ENCODE data around the gene SECISBP2. TPM values are rescaled to one million over a fixed set of nuclear protein-coding genes. Genes with fewer than 3 reads are reported as not detected.

The SECISBP2 gene
- total and polyA plus RNA-seq, 2 donors (not counting 1 experiment from before 2014, with no cell fraction given): 23.0 to 33.0 TPM

- Histone ChIP-seq H3K4me1 (ENCODE audit: control insufficient read depth, extremely low read depth, insufficient read depth, low read length) (no peaks in the 10 kb centered on the region), H3K27me3 (ENCODE audit: control insufficient read depth, insufficient read depth, low read length) (no peaks in the 10 kb centered on the region), H3K4me3 (replicated peaks in 1 of 4; ENCODE audit: control extremely low read depth in 1 of 4, insufficient read depth in 1 of 4, low read depth in 3 of 4, low read length in 4 of 4) (no peak overlapping the region), H3K36me3 (ENCODE audit: control insufficient read depth, insufficient read depth, low read length) (peaks cover 3% of the 10 kb centered on the region), H3K9ac (ENCODE audit: insufficient read depth, low read length) (no peak overlapping the region), H3K79me2 (ENCODE audit: control insufficient read depth, insufficient read depth, low read length) (no peaks in the 10 kb centered on the region), H3K4me2 (ENCODE audit: extremely low read depth, insufficient read depth, low read length) (no peak overlapping the region), H3K9me3 (ENCODE audit: control insufficient read depth, insufficient read depth, low read depth, low read length) (no peaks in the 10 kb centered on the region), H3K27ac (ENCODE audit: insufficient read depth, low read length) (no peak overlapping the region), H2AFZ (ENCODE audit: low read length) (no peak overlapping the region), H4K20me1 (ENCODE audit: control insufficient read depth, extremely low read depth, insufficient read depth, low read length) (no peaks in the 10 kb centered on the region)
- TF ChIP-seq CTCF (conservative IDR thresholded peaks at IDR 0.05 in 1 of 2, IDR thresholded peaks at IDR 0.05 in 1 of 2; ENCODE audit: low read depth in 1 of 2, low read length in 2 of 2): no peak
- no peak for TF ChIP-seq EZH2 (IDR thresholded peaks at IDR 0.05; ENCODE audit: low read length, missing control alignments)
- DNase-seq (ENCODE audit: low read depth in 2 of 2): no peak
Observed at GRCh38 chr9:89339807-89340206, 21.5 kb downstream of the SECISBP2 start.

- Histone ChIP-seq H3K4me2 (ENCODE audit: extremely low read depth, insufficient read depth, low read length) (no peak overlapping the region), H3K4me3 (replicated peaks in 1 of 4; ENCODE audit: control extremely low read depth in 1 of 4, insufficient read depth in 1 of 4, low read depth in 3 of 4, low read length in 4 of 4) (no peak overlapping the region), H4K20me1 (ENCODE audit: control insufficient read depth, extremely low read depth, insufficient read depth, low read length) (no peaks in the 10 kb centered on the region), H3K27ac (ENCODE audit: insufficient read depth, low read length) (no peak overlapping the region), H3K79me2 (ENCODE audit: control insufficient read depth, insufficient read depth, low read length) (no peaks in the 10 kb centered on the region), H3K36me3 (ENCODE audit: control insufficient read depth, insufficient read depth, low read length) (peaks cover 4% of the 10 kb centered on the region), H3K4me1 (ENCODE audit: control insufficient read depth, extremely low read depth, insufficient read depth, low read length) (no peaks in the 10 kb centered on the region), H3K9me3 (ENCODE audit: control insufficient read depth, insufficient read depth, low read depth, low read length) (no peaks in the 10 kb centered on the region), H3K9ac (ENCODE audit: insufficient read depth, low read length) (no peak overlapping the region), H2AFZ (ENCODE audit: low read length) (no peak overlapping the region), H3K27me3 (ENCODE audit: control insufficient read depth, insufficient read depth, low read length) (no peaks in the 10 kb centered on the region)
- DNase-seq (ENCODE audit: low read depth in 2 of 2): no peak
- TF ChIP-seq CTCF (conservative IDR thresholded peaks at IDR 0.05 in 1 of 2, IDR thresholded peaks at IDR 0.05 in 1 of 2; ENCODE audit: low read depth in 1 of 2, low read length in 2 of 2) (no peak), EZH2 (IDR thresholded peaks at IDR 0.05; ENCODE audit: low read length, missing control alignments) (no peak)
Observed at GRCh38 chr9:89340332-89340731, 22.0 kb downstream of the SECISBP2 start.

GRCh38 chr9:89342213-89342612, 23.9 kb downstream of the SECISBP2 start:
- Histone ChIP-seq H3K4me3 (replicated peaks in 1 of 4; ENCODE audit: control extremely low read depth in 1 of 4, insufficient read depth in 1 of 4, low read depth in 3 of 4, low read length in 4 of 4) (no peak overlapping the region), H3K27ac (ENCODE audit: insufficient read depth, low read length) (no peak overlapping the region), H3K79me2 (ENCODE audit: control insufficient read depth, insufficient read depth, low read length) (no peaks in the 10 kb centered on the region), H3K36me3 (ENCODE audit: control insufficient read depth, insufficient read depth, low read length) (peaks cover 7% of the 10 kb centered on the region), H2AFZ (ENCODE audit: low read length) (no peak overlapping the region), H4K20me1 (ENCODE audit: control insufficient read depth, extremely low read depth, insufficient read depth, low read length) (no peaks in the 10 kb centered on the region), H3K9me3 (ENCODE audit: control insufficient read depth, insufficient read depth, low read depth, low read length) (no peaks in the 10 kb centered on the region), H3K9ac (ENCODE audit: insufficient read depth, low read length) (no peak overlapping the region), H3K27me3 (ENCODE audit: control insufficient read depth, insufficient read depth, low read length) (no peaks in the 10 kb centered on the region), H3K4me1 (ENCODE audit: control insufficient read depth, extremely low read depth, insufficient read depth, low read length) (no peaks in the 10 kb centered on the region), H3K4me2 (ENCODE audit: extremely low read depth, insufficient read depth, low read length) (no peak overlapping the region)
- no peak for DNase-seq (ENCODE audit: low read depth in 2 of 2)
- TF ChIP-seq EZH2 (IDR thresholded peaks at IDR 0.05; ENCODE audit: low read length, missing control alignments): no peak
- no peak for TF ChIP-seq CTCF (conservative IDR thresholded peaks at IDR 0.05 in 1 of 2, IDR thresholded peaks at IDR 0.05 in 1 of 2; ENCODE audit: low read depth in 1 of 2, low read length in 2 of 2)

Data from fibroblast of lung (primary cell).